Right kidney (tissue), 1 donor: ENCODE data around the gene S100A12.
"Not testable (repeated sequence)": the region's sequence is repeated elsewhere in the genome, so short reads cannot be mapped to it uniquely, and the experiment has no call there.

Experiments
- DNase-seq: peaks from one replicate; pipeline ENCODE4 v3.0.0-alpha.2; 2016

S100A12 gene

GRCh38 chr1:153352523-153352922, 22.9 kb downstream of the S100A12 start:
- DNase-seq = peak; percentile 29

DNA sequence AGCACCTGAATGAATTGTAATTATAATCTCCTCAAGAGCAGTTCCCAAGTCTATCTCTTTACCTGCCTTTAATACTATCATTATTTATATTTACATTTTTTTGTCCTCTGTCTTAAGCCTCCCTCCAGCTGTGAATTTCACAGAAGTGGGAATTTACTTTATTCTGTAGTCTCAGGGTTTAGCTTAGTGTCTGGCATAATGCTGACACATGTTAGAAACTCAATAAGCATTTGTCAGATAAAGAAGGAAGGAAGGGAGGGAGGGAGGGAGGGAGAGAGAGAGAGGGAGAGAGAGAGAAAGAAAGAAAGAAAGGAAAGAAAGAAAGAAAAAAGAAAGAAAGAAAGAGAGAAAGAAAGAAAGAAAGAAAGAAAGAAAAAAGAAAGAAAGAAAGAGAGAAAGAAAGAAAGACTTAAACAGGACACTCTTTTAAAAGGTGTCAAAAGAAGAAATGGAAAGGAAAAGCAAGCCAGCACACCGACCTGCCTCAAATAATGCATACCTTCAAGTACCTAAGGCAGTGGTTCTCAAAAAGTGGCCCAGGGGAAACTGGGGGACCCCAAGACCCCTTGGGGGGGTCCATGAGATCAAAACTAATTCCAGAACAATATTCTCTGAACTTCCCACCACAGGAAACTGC, 25.0 kb downstream of the S100A12 start:
- DNase-seq = no peak

DNA sequence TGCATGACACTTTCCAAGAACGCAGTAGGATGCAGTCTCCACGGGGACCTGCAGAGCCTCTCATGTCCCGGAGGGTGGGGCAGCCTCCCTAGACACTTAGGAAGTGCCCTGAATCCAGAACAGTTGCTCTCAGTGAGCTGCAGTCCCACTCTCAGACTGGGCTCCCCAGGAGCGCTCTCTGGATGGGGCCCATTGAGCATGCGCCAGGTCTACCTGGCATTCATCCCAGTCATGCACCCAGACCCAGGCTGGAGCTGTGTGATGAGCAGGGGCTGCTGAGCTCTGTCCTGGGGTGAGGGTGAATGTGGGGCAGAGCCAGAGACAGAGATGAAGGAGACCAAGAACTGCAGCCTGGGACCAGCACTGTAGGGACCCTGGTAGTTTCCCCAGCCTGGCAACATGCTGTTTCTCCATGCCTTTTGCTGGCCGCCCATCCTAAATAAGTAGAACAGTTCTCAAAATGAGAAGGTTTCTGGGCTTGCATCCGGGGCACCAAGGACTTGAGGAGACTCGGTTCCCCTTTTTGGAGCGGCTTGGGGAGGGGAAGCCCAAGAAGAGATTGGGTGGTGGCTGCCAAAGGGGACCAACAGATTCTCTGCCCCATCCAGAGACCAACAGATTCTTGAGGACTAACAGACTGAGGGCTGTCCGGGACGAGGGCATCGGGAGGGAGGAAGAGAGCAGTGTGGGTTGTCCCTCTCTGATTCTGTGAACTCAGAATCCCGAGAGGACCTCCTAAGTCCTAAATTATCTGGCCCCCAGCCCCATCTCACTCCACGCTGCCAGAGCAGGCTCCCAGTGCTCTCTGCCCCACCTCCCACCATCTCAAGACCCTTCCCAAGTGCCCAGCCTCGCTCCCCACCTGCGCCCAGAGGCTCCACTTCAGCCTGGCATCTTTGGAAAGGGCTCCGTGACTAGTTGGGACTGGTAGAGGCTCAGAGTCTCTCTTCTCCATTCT, 25.8 kb downstream of the S100A12 start:
- no peak for DNase-seq

GRCh38 chr1:153348511-153349362, 26.7 kb downstream of the S100A12 start, which contains the start of gene PGLYRP4:
PGLYRP4 (minus strand) TSS chr1:153348841; CDS start chr1:153347932, 909 bp downstream.
- no peak for DNase-seq

DNA sequence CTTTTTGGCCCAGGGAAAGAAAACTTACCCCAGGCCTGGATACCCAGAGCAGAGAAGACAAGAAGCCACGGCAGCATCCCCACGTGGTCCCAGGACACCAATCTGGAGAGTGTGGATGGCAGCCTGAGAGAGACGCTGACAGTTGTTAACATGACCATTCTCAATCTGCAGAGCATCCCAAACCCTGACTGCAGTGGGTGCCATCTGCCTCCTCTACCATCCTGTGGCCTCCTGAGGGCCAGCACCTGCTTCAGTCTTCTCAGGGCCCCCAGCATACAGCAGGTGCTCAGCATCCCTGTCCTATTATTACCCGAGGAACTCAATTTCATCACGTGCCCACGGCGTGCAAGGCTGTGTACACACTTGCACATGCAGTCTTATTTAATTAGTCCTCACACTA, 27.6 kb downstream of the S100A12 start:
- no peak for DNase-seq

DNA sequence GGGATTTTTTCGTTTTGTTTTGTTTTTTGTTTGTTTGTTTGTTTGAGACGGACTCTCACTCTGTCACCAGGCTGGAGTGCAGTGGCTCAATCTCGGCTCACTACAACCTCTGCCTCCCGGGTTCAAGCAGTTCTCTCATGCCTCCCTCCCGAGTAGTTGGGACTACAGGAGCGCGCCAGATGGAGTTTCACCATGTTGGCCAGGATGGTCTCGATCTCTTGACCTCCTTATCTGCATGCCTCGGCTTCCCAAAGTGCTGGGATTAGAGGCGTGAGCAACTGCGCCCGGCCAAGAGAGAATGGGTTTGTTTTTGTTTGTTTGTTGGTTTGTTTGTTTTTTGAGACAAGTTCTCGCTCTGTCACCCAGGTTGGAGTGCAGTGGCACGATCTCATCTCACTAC, 28.4 kb downstream of the S100A12 start:
- not testable (repeated sequence) for DNase-seq

DNA sequence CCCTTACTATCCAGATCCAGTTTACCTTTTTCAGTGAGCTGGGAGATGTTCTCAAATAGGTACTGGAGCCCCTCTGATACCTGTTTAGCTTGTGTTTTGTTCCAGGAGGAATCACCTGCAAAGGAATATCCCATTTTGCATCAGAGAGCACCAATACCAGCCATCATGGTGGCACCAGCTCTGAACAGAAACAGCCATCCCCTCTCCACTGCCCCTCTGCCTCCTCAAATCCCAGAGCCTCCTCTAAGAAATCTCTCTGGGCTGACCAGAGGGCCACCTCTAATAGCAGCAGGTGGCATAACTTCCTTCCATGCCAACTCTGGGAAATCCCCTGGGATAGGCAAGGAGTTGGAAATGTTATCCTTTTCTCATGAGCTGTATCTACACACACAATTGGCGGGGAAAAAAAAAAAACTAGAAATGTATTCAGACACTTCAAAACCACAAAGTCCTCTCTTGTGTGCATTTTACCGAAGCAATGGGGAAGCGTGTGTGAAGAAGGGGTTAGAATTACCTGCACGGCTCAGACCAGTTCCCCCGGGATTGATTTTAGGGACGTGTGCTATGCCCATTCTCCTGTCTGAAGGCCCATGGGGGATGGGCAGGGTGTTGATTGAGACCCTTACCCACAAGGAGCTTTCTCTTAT, 29.2 kb downstream of the S100A12 start:
- DNase-seq = no peak

GRCh38 chr1:153345187-153346076, 30.0 kb downstream of the S100A12 start:
- no peak for DNase-seq

- no peak for DNase-seq
These were observed 30.7 kb downstream of the S100A12 start for GRCh38 chr1:153344718-153345025.

- no peak for DNase-seq
These were observed 31.4 kb downstream of the S100A12 start for GRCh38 chr1:153343811-153344717.

DNA sequence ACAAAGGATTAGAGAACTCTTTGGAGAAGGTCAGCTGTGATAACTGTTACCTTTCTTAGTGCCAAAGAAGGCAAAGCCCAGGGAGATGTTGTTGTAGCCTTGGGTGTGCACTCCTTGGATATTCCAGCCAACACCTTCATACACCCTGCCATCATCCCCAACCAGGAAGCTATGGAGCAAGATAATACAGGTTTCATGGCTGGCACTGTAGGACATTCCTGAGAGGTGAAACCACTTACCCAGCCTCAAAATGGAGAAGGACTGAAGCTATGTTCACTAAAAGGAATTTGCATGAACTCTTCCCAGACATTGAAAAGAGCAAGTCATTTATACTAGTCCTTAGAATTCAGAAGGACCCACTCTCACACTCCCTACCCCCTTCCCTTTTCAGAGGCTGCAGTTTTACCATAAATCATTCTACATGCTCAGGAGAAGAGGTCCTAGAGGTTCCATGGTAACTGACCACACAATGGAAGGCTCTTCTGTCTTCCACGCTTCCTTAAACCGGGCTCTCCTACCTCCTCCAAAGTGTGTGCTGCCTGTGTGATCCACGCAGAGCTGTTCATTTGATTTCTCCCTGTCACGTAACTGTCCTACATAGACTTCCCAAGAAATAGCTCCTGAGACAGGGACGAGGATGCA, 32.3 kb downstream of the S100A12 start:
- no peak for DNase-seq

DNA sequence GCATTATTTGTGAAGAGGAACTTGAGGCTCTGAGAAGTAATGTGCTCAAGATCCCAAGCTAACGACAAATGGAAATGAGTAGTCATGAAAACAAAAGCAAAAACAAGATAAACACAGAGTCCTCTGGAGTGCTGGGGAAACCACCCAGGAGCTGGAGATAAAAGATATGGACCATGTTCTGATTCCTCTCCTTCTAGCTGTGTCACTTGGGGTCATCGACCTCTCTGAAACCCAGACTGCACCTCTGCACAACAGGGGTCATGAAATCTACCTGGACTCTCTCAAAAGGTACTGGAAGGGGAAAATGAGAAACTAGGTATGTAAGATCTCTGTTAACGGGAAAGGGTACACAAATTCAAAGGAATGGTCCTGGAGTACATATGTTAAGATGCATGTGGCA, 33.2 kb downstream of the S100A12 start:
- DNase-seq = no peak

- DNase-seq = no peak
These were observed 33.9 kb downstream of the S100A12 start for GRCh38 chr1:153341431-153341934.

DNA sequence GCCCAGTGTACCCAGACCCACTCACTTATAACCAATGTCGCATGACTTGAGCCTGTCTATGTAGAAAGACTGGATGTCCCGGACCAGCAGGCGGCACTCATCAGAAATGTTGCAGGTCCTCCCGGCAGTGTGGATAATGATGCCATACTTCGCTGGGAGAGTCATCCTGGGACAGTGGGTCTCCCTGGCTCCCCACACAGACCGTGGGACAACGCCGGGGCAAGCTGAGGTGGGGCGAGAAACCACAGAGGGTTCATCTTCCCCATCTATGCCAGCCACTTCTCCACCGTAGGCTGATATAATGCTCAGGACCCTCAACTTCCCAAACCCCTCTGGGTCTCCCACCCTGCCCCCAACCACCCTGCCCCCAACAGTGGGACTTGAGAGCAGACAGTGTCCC, 35.1 kb downstream of the S100A12 start:
- DNase-seq = no peak

DNA sequence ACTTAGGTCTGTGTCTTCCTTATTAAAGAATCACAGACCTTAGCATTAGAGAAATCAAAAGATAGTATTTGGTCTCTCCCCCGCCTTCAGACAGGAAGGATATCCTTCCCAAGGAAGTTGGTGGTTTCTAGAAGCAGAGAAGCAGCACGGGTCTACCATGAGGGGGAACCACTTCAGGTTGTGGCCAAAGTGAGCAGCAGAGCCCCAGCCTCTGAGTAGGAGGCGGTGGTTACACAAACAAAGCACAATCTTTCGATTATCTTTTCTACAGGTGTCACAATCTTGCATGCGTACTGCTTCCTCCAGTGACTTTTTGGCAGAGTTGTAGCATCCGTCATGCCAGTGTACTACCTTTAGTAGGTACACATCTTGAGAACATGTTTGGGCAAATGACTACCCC, 35.6 kb downstream of the S100A12 start:
- DNase-seq = no peak

- DNase-seq = no peak
These were observed 37.2 kb downstream of the S100A12 start for GRCh38 chr1:153337980-153338853.

GRCh38 chr1:153336650-153337049, 38.8 kb downstream of the S100A12 start:
- DNase-seq = no peak

- no peak for DNase-seq
These were observed 41.5 kb downstream of the S100A12 start for GRCh38 chr1:153333902-153334301.
